ENCODE results near the gene SHISA8.

GRCh38 chr22:41916745-41917358, 2.0 kb upstream of the SHISA8 start:
- no peak for TF ChIP-seq STAT1 (conservative IDR thresholded peaks at IDR 0.05)
- no peak for TF ChIP-seq ZNF384 (IDR thresholded peaks at IDR 0.05; ENCODE audit: borderline replicate concordance, low read depth, low read length)
- no peak for TF ChIP-seq CTCF (IDR thresholded peaks at IDR 0.05 in 2 of 3, conservative IDR thresholded peaks at IDR 0.05 in 1 of 3; ENCODE audit: control insufficient read depth in 2 of 3, extremely low read depth in 1 of 3, insufficient read depth in 1 of 3, low read depth in 3 of 3, low read length in 3 of 3)
- TF ChIP-seq NKRF (conservative IDR thresholded peaks at IDR 0.05): no peak
- TF ChIP-seq RCOR1 (conservative IDR thresholded peaks at IDR 0.05; ENCODE audit: low read depth, low read length): no peak
- TF ChIP-seq MLLT1 (IDR thresholded peaks at IDR 0.05): no peak
- TF ChIP-seq SRF (IDR thresholded peaks at IDR 0.05; ENCODE audit: low read depth in 2 of 2, low read length in 2 of 2): no peak
- no peak for TF ChIP-seq POLR2A (IDR thresholded peaks at IDR 0.05; ENCODE audit: low read depth, low read length)
- no peak for TF ChIP-seq EZH2 (IDR thresholded peaks at IDR 0.05; ENCODE audit: borderline replicate concordance, control insufficient read depth, low read depth, low read length)
- TF ChIP-seq ATF2 (IDR thresholded peaks at IDR 0.05; ENCODE audit: low read length): no peak
- TF ChIP-seq HDAC6 (IDR thresholded peaks at IDR 0.05; ENCODE audit: unreplicated experiment): no peak
- TF ChIP-seq BRCA1 (IDR thresholded peaks at IDR 0.05; ENCODE audit: low read depth, low read length): no peak
- no peak for TF ChIP-seq ZBTB40 (IDR thresholded peaks at IDR 0.05; ENCODE audit: borderline replicate concordance)
- no peak for TF ChIP-seq USF2 (IDR thresholded peaks at IDR 0.05; ENCODE audit: borderline replicate concordance, low read depth, low read length)
